Endothelial cell of umbilical vein (primary cell): ENCODE data around the gene NAA38.

Source experiments
- EZH2 ChIP-seq: IDR thresholded peaks from 2 replicates; pipeline ENCODE4 v1.6.1; 2012; ENCODE audit warnings: borderline replicate concordance, low read depth, mild to moderate bottlenecking, moderate library complexity, low read length, inconsistent platforms; ENCODE audit not compliant: severe bottlenecking
- FOS ChIP-seq: IDR thresholded peaks from 2 replicates; pipeline ENCODE4 v1.6.1; 2011; ENCODE audit warnings: mild to moderate bottlenecking, low read length, moderate library complexity, borderline replicate concordance; ENCODE audit not compliant: insufficient read depth
- GATA2 ChIP-seq: IDR thresholded peaks from 2 replicates; pipeline ENCODE4 v1.7.0; 2011; ENCODE audit warnings: low read depth, mild to moderate bottlenecking, moderate library complexity, mixed read lengths, low read length; ENCODE audit not compliant: insufficient read length, insufficient read depth
- JUN ChIP-seq: IDR thresholded peaks from 2 replicates; pipeline ENCODE4 v1.6.1; 2011; ENCODE audit warnings: borderline replicate concordance, low read depth; ENCODE audit not compliant: insufficient read length, insufficient read depth
- MAX ChIP-seq: IDR thresholded peaks from 2 replicates; pipeline ENCODE4 v1.6.1; 2011; ENCODE audit not compliant: insufficient read depth, insufficient read length
- MYC ChIP-seq: IDR thresholded peaks from one replicate; pipeline ENCODE4 v1.6.1; 2011; ENCODE audit warnings: mild to moderate bottlenecking, low read depth, low read length
- POLR2A ChIP-seq: IDR thresholded peaks from 2 replicates; pipeline ENCODE4 v1.6.1; 2012; ENCODE audit warnings: low read depth, mild to moderate bottlenecking, control low read depth, low read length
- POLR2AphosphoS5 ChIP-seq: IDR thresholded peaks from 2 replicates; pipeline ENCODE4 v1.6.1; 2012; ENCODE audit warnings: low read depth, mild to moderate bottlenecking, control low read depth, low read length, moderate library complexity; ENCODE audit not compliant: insufficient read depth
- TF ChIP-seq, protein P1 (sequence below), 2 donors: IDR thresholded peaks; 1 replicate in 1 of 2; 2 replicates in 1 of 2; pipeline ENCODE4 v1.5.1; 2011; ENCODE audit warnings: low read length in 2 of 2, mild to moderate bottlenecking in 2 of 2, moderate library complexity in 2 of 2, control low read depth in 1 of 2, inconsistent platforms in 1 of 2, low read depth in 1 of 2; ENCODE audit not compliant: insufficient read depth in 1 of 2; ENCODE audit errors: extremely low read depth in 1 of 2

DNA sequence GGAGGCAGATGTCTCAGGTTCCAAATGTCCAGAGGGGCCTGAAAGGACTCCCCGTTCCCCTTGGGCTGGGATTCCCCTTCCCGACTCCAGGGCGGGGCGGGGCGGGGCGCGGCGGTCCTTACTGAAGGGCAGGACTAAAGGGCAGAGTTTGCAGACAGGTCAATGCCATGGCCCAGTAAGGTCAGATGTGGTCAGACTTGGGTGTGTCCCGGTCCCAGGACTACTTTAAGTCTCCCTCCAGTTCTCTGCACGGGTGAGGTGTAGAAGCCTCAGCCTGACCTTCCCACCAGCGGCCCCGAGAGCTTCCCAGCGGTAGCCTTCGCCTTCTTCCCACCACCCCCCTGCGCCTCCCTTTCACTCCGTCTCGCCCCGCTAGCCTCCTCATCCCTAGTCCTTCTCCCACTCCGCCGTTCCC, 22.8 kb downstream of the NAA38 start:
- TF ChIP-seq GATA2 (no peak), EZH2 (no peak), MAX (no peak), POLR2AphosphoS5 (no peak), JUN (no peak), POLR2A (no peak), FOS (no peak), MYC (no peak)
- TF ChIP-seq, protein P1, sequence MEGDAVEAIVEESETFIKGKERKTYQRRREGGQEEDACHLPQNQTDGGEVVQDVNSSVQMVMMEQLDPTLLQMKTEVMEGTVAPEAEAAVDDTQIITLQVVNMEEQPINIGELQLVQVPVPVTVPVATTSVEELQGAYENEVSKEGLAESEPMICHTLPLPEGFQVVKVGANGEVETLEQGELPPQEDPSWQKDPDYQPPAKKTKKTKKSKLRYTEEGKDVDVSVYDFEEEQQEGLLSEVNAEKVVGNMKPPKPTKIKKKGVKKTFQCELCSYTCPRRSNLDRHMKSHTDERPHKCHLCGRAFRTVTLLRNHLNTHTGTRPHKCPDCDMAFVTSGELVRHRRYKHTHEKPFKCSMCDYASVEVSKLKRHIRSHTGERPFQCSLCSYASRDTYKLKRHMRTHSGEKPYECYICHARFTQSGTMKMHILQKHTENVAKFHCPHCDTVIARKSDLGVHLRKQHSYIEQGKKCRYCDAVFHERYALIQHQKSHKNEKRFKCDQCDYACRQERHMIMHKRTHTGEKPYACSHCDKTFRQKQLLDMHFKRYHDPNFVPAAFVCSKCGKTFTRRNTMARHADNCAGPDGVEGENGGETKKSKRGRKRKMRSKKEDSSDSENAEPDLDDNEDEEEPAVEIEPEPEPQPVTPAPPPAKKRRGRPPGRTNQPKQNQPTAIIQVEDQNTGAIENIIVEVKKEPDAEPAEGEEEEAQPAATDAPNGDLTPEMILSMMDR (IDR thresholded peaks at IDR 0.05; ENCODE audit: extremely low read depth in 1 of 2, insufficient read depth in 1 of 2, low read depth in 1 of 2, low read length in 2 of 2): no peak
